Gastroesophageal sphincter (tissue), 3 donors: Measurements from ENCODE around the gene TENM3.

Source experiments
- CTCF ChIP-seq, 4 experiments: fragments of 200-600 bp in 2 of 4; fragments of 450-650 bp in 2 of 4; sonication (generic) in 1 of 4; IDR thresholded peaks; one replicate each; pipeline ENCODE4 v1.5.1; 2017 to 2019; ENCODE audit warnings: antibody characterized with exemption in 4 of 4, mild to moderate bottlenecking in 2 of 4, moderate library complexity in 2 of 4
- EP300 ChIP-seq: sonication (generic); formaldehyde crosslinking; IDR thresholded peaks from one replicate; pipeline ENCODE4 v1.6.1; 2017; ENCODE audit warnings: antibody characterized with exemption, mild to moderate bottlenecking
- POLR2A ChIP-seq, 2 donors: fragments of 450-650 bp; IDR thresholded peaks; one replicate each; pipeline ENCODE4 v1.6.1; 2017; ENCODE audit warnings: antibody characterized with exemption in 2 of 2, mild to moderate bottlenecking in 2 of 2, moderate library complexity in 1 of 2
- POLR2AphosphoS5 ChIP-seq: sonication (generic); formaldehyde crosslinking; IDR thresholded peaks from one replicate; pipeline ENCODE4 v1.6.1; 2017; ENCODE audit warnings: antibody characterized with exemption

- no peak for TF ChIP-seq CTCF (IDR thresholded peaks at IDR 0.05)
- TF ChIP-seq POLR2A (IDR thresholded peaks at IDR 0.05): no peak
- no peak for TF ChIP-seq EP300
- no peak for TF ChIP-seq POLR2AphosphoS5
Observed at GRCh38 chr4:182532441-182532840, 289.2 kb downstream of the TENM3 start.
